ENCODE data around the gene AIP.

Gene AIP

GRCh38 chr11:67494371-67495233 lies 11.8 kb downstream of the AIP start:
- no peak for DNase-seq

GRCh38 chr11:67495234-67496005 lies 12.6 kb downstream of the AIP start:
- no peak for DNase-seq

GRCh38 chr11:67496113-67496512 lies 13.3 kb downstream of the AIP start:
- DNase-seq, result no peak

GRCh38 chr11:67497656-67498291 lies 14.9 kb downstream of the AIP start:
- no peak for DNase-seq

DNA sequence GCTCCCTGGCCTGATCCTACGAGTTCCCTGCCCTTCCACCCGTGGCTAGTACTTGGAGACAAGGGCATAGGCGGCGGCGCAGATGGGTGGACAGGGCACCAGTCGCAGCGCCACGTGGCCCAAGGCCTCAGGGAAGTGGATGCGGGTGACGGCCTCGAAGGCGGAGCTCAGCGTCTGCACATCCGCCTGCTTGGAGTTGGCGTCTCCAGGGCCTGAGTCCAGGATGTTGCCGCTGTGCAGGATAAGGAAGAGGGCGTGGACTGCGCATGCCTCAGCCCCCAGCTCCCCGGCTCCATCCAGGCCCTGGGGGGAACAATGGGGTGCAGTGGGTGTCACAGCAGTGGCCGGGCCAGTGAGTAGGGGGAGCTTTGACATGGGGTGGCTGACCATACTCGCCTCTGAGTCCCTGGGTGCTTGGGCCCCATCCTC lies 15.7 kb downstream of the AIP start:
- no peak for DNase-seq

DNA sequence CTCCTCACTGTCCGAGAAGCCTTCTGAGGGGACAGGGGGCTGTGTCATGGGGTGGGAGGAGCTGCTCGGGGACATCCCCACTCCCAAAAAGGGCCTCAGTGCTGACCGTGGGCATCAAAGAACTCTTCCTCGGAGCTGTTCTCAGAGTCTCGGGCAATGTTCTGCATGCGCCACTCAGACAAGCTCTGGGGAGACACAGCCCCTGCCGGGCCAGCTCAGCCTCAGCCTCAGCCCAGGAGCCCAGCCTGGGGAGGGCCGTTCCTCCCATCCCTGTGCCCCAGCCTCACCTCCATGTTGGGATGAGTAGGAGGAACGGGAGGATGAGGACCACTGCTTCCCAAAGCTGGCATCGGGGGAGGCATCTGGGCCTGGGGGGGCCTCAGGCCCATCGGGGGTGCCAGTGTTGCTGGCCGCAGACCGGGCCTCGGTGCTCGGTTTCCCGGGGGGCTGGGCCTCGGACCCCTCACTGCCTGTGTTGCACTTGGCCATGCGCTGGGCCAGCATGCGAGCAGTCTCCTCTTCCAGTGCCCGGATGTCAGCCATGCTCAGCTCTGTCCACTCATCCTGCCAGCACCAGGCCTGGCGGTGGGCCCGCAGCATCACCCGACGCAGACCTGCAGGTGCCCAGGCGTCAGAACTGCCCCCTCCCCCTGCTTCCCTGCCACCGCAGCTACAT lies 17.1 kb downstream of the AIP start:
- DNase-seq, result no peak

DNA sequence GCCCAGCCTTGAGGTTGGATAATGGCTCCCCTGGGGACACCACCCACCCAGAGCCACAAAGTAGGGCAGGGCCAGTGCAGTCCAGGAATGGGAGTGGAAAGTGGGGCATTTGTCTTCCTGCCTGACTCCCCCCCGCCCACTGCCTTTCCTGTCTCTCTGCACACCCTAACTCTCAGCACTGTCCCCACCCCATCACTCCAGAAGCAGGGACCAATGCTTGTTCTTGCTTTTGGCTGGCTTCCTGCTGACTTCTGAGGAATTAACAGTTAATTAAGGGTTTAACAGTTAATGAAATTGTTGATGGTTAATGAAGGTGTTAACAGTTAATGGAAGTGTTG lies 17.6 kb downstream of the AIP start:
- DNase-seq, result no peak

DNA sequence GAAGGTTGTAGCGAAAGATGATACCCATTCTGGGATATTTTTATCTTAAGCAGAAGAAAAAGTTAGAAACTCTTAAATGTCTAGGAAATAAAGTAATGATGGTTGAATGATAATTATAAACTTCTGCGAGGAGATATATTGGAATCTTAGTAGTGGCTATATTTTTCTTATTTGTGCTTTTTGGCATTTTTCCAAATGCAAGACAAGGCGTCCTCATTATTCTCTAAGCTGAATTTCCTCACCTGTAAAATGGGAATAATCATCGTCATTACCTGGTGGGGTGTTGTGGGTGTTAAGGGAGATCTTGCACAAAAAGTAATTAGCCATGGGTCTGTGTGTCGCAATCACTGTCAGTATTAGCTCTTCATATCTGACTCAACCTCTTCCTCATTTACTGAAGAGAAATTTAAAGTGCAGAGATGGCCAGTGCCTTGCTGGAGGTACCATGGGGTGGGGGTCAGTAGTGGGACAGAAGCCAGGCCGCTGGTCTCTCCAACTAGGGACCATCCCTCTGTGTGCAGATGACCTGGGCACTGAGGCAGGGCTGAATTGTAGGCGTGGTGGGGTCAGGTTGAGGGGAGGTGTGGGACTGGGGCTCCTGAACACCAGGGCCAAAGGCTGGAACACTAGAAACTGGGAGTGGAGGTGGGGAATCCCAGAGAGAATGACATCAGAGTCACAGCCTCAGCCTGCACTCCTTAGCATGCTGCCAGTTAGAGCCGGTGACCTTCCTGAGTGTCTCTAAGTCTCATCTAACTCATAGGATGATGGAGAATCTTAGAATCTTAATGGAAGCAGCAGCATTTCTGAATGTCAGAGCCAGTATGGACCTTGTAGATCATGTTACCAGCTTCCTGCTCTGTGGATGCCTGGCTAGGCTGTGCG lies 18.2 kb downstream of the AIP start:
- peak; percentile 60 for DNase-seq

DNA sequence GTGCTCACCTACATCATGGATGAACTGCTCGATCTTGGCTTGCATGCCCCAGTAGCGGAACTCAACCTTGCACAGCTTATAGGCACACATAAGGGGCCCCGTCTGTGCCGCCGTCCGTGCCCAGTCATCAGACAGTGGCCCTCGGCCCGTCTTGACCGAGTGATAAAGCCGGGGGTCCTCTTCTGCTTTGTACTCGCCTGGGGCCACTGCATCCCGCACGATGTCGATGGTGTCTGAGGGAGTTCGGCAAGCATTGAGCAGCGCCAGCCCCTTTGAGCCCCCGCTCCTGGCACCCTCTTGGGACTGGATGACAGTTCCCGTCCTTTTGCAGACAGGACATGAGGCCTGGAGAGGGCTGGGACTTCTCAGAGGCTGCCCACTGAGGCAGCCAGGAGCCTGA lies 19.0 kb downstream of the AIP start:
- no peak for DNase-seq

DNA sequence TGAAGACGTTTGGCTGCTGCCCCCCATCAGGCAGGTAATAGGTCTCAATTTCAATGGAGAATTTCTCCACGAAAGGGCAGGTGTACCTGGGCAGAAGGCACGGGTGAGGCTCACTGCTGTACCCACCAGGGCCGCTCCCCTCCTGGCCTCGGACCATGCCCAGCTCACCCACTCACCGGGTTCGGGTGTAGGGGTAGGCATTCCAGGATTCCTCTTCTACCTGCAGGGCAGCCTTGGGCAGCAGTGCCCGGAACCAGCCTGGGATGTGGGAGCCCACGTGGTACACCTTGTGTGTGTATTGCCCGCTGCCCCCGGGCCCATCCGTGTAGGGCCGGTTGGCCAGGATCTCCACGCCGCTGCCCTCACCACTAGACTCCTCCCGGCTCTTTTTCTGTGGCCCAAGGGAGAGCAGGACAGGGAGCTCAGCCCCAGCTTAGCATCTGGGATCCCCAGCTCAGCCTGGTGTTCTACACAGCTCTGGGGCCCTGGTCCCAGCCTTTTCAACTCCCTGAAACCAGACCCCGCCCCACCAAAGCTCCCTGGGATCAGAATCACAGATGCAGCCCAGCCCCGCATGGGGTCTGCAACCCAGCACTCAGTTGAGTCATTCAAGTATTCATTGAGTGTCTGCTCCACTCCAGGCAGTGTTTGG lies 19.6 kb downstream of the AIP start:
- DNase-seq, result no peak

DNA sequence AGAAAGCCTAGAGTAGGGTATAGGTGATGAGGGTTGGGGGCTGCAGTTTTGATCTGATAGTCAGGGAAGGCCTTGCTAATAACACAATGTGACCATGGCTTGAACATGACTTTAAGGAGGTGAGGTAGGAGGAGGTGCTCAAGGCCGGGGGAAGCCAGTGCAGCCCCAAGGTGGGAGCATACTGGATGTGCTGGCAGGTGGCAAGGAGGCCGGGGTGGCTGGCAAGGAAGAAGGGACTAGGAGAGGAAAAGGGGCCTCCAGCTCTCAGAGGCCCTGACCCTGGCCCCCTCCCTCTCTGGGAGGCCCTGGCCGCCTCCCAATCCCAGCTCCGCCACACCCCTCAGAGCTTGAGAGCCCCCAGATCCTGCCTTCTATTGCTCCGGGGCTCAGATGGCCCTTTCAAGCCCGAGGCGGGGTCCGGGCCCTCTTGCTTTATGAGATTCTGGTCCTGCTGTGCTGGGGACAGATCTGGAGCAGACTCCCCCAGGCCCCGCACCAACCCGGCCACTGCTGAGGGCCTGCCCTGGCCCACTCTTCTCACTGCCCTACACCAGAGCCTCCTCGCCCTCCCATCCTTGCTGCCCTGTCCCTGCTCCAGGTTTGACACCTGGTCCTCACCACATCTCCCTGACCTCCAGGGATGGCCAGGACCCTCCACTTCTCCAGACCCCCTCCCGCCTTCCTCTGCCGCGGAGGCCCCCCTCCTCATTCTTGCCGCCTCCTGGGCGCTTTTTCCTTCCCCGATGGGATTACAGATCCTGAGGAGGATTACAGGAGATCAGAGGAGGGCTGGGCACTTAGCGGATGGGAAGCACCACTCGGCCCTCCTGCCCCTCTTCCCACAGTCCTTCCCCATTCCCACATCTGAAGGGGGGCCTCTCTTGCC lies 20.5 kb downstream of the AIP start:
- no peak for DNase-seq

DNA sequence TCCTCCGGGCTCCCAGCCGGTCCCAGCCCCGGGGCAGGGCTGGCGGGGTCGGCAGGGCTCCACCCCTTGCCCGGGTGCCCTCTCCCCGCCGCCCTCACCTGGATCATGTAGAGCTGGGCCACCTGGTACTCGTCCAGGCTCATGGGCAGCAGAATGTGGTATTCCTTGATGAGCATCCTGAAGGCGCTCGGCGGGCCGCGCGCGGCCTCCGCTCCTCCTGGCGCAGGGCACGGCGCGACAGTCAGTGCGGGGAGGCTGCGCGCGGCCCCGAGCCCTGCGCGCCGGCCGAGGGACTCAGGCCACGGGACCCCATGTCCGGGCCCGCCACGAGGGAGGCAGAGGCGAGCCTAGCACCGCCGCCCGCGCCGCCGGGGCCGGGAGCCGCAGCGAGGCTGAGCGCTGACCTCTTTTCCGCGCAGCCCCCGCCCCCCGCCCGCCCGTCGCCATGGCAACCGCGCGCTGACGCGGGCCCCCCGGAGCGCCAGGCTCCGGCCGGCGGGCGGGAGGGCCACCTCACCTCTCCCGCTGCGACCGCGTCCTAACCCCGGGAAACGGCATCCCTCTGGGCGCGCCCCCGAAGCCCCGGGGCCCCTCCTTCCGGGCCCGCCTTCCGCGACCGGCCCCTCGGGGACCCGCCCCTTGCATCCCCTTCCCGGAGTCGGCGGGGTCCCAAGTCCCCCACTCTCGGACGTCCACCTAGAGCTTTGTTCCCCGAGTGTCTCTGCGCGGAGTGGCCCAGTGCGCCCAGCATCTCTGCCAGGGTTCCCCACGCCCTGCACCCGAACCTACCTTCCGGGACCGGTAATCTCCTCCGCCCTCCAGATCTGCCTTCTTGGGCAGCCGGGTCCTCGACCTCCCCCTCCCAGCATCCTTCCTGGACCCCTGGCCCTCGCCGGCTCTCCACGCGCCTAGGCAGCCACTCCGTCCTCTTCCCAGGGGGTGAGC lies 21.5 kb downstream of the AIP start:
- DNase-seq, result no peak

DNA sequence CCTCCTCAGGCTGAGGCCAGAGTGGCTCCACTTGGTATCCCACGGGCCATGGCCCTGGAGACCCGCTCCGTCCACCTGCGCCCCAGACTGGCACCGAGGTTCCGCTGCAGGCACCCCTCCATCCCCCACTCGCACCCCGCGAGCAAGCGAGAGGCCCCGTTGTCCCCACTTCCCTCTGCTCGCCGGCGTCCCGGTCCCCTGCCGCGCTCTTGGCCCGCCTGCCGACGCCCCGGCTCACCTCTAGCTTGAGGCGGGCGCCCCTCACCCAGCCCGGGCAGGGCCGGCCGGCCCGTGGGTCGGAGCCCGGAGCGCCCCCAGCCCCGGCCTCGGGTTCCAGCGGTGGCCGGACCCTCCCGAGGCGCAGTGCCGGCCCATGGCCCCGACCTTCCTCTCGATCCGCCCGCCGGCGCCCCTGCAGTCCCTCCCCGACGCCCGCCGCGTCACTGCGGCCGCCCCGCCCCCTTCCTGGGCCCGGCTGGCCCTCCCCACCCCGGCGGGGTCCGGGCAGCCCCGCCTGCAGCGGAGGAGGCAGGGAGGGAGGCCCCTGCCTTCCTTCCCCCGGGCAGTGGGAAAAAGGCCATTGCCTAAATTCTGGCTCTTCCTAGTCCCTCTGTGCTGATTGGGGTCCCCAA lies 22.2 kb downstream of the AIP start, which contains the start of gene PITPNM1:
TSS of gene PITPNM1 (minus strand) at position 414 of the 632 bp plus-strand sequence. CDS start 1,183 bp downstream, outside the sequence.
- peak; percentile 53 for DNase-seq

DNA sequence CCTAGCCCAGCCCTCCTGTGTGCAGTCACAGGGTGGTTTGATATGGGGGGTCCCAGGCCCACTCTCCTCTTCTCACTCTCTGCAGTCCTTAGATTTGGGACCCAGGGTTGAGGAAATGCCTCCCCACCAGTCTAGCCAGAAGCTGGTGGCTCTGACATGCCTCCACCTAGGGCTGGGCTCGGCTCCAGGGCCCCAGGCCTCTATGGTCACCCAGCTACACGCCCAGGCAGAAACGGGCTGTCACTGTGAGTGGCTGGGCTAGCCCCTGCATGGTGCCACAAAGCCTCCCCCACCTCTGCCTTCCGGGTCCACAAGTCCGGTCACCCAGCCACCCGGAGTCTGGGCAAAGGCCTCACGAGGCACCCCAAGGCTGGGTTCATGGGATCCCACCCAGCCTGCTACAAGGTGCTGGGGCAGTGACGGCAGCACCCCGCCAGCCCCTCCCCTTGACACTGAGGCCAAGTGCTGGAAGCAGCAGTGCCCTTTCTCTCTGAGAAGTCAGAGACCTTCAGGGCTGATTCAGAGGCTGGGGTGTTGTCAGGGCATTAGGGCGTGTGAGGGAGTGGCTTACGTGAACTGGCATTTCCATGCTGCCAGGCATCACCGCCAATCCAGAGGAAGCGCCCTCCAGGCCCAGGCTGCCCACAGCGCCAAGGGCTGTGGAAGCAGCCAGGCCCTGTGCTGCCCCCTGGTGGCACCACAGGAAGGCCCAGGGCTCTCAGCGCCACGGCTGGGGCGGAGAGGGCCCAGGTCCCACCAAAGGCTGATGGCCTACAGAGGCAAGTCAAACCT lies 23.0 kb downstream of the AIP start:
- peak; percentile 97 for DNase-seq

GRCh38 chr11:67506426-67507051 lies 23.7 kb downstream of the AIP start:
- no peak for DNase-seq

GRCh38 chr11:67507242-67507863 lies 24.5 kb downstream of the AIP start:
- DNase-seq, result no peak
